IMR-90 (cell line): ENCODE results near the gene NCKAP5. TPM values are rescaled to one million over a fixed set of nuclear protein-coding genes. Genes with fewer than 3 reads are reported as not detected.

Source experiments
- ATAC-seq: fragments of 200-7000 bp; cut with Tn5 transposase; 2 replicates; pipeline ENCODE4 v1.9.1; 2020; ENCODE audit warnings: low read depth, mild to moderate bottlenecking, moderate library complexity
- BruUV-seq: library from RNA; stranded (reverse); fragments of 400-500 nt; replicated peaks from 2 replicates; lab custom pipeline; 2021; lab: Mats Ljungman, UMichigan
- CTCF ChIA-PET: fragments of 300-600 bp; formaldehyde crosslinking; extraction: SDS; loops from one replicate; lab custom pipeline; 2021; ENCODE audit warnings: antibody characterized with exemption; lab: Yijun Ruan, JAX
- POLR2A ChIA-PET: fragments of 300-600 bp; sonication (Branson Sonifier 250); formaldehyde crosslinking; loops from one replicate; lab custom pipeline; 2022; ENCODE audit warnings: antibody characterized with exemption; ENCODE audit not compliant: unreplicated experiment; lab: Charles Lee
- DNase-seq: peaks from one replicate; pipeline ENCODE4 v3.0.0; 2013
- H2AFZ ChIP-seq: replicated peaks from 2 replicates; pipeline ENCODE3; 2013; ENCODE audit warnings: low read length, mild to moderate bottlenecking; ENCODE audit not compliant: poor library complexity
- H2AK5ac ChIP-seq: 2 replicates; pipeline ENCODE4 v1.6.1; 2013; ENCODE audit warnings: low read depth, low read length, inconsistent platforms
- H2AK9ac ChIP-seq: replicated peaks from 2 replicates; pipeline ENCODE3; 2013; ENCODE audit warnings: mild to moderate bottlenecking, low read depth, low read length, moderate library complexity; ENCODE audit not compliant: poor library complexity
- H2BK120ac ChIP-seq: 2 replicates; pipeline ENCODE4 v1.6.1; 2013; ENCODE audit warnings: low read depth, low read length, inconsistent platforms
- H2BK15ac ChIP-seq: 3 replicates; pipeline ENCODE4 v1.6.1; 2013; ENCODE audit warnings: low read depth, low read length, inconsistent platforms
- H2BK20ac ChIP-seq: 2 replicates; pipeline ENCODE4 v1.6.1; 2013; ENCODE audit warnings: low read depth, mild to moderate bottlenecking, inconsistent platforms, low read length, moderate library complexity
- H2BK5ac ChIP-seq: 2 replicates; pipeline ENCODE4 v1.6.1; 2013; ENCODE audit warnings: mild to moderate bottlenecking, low read depth, low read length, inconsistent platforms; ENCODE audit not compliant: poor library complexity, severe bottlenecking
- H3K14ac ChIP-seq: replicated peaks from 2 replicates; pipeline ENCODE4 v1.6.1; 2013; ENCODE audit warnings: low read depth, low read length, inconsistent platforms
- H3K18ac ChIP-seq: 2 replicates; pipeline ENCODE4 v1.6.1; 2013; ENCODE audit warnings: low read depth, low read length, control low read depth
- H3K23ac ChIP-seq: 2 replicates; pipeline ENCODE4 v1.6.1; 2013; ENCODE audit warnings: low read depth, low read length, inconsistent platforms
- H3K27ac ChIP-seq: 2 replicates; pipeline ENCODE4 v1.5.1; 2013; ENCODE audit warnings: mild to moderate bottlenecking, control low read depth, low read length; ENCODE audit not compliant: insufficient read depth
- H3K27me3 ChIP-seq: 2 replicates; pipeline ENCODE4 v1.6.1; 2013; ENCODE audit warnings: low read length; ENCODE audit not compliant: control insufficient read depth, insufficient read depth
- H3K36me3 ChIP-seq: 2 replicates; pipeline ENCODE4 v1.6.1; 2013; ENCODE audit warnings: low read length, mixed read lengths; ENCODE audit not compliant: control insufficient read depth, insufficient read depth
- H3K4ac ChIP-seq: 2 replicates; pipeline ENCODE4 v1.6.1; 2013; ENCODE audit warnings: low read depth, low read length, inconsistent platforms
- H3K4me1 ChIP-seq: 2 replicates; pipeline ENCODE4 v1.6.1; 2013; ENCODE audit warnings: low read length, mixed read lengths; ENCODE audit not compliant: control insufficient read depth, insufficient read depth
- H3K4me2 ChIP-seq: 2 replicates; pipeline ENCODE4 v1.6.1; 2013; ENCODE audit warnings: low read depth, mild to moderate bottlenecking, control low read depth, low read length, moderate library complexity
- H3K4me3 ChIP-seq: 2 replicates; pipeline ENCODE4 v1.5.1; 2013; ENCODE audit warnings: low read depth, mild to moderate bottlenecking, control low read depth, low read length, moderate library complexity; ENCODE audit not compliant: insufficient read depth
- H3K56ac ChIP-seq: 2 replicates; pipeline ENCODE4 v1.6.1; 2013; ENCODE audit warnings: low read length, inconsistent platforms; ENCODE audit not compliant: insufficient read depth; ENCODE audit errors: extremely low read depth
- H3K79me1 ChIP-seq, 2 experiments: 2 replicates each; pipeline ENCODE4 v1.6.1; 2013; ENCODE audit warnings: low read length in 2 of 2, inconsistent platforms in 1 of 2, low read depth in 1 of 2
- H3K9ac ChIP-seq: 2 replicates; pipeline ENCODE4 v1.6.1; 2013; ENCODE audit warnings: low read depth, low read length, control low read depth
- H3K9me1 ChIP-seq: 2 replicates; pipeline ENCODE4 v1.6.1; 2013; ENCODE audit warnings: low read length, inconsistent platforms; ENCODE audit not compliant: insufficient read depth
- H3K9me3 ChIP-seq: 2 replicates; pipeline ENCODE4 v1.6.1; 2013; ENCODE audit warnings: low read length; ENCODE audit not compliant: control insufficient read depth, insufficient read depth
- H4K20me1 ChIP-seq: 2 replicates; pipeline ENCODE4 v1.6.1; 2013; ENCODE audit warnings: low read length, inconsistent platforms; ENCODE audit not compliant: insufficient read depth
- H4K5ac ChIP-seq: 2 replicates; pipeline ENCODE4 v1.6.1; 2013; ENCODE audit warnings: mild to moderate bottlenecking, low read depth, low read length, control low read depth
- H4K8ac ChIP-seq, 2 experiments: 2 replicates each; pipeline ENCODE4 v1.6.1; 2013; ENCODE audit warnings: low read depth in 2 of 2, low read length in 2 of 2, control low read depth in 1 of 2, inconsistent platforms in 1 of 2
- H4K91ac ChIP-seq: 2 replicates; pipeline ENCODE4 v1.6.1; 2013; ENCODE audit warnings: low read depth, low read length, inconsistent platforms; ENCODE audit not compliant: insufficient read depth
- FOS ChIP-seq: fragments of 150-350 bp; IDR thresholded peaks from 2 replicates; pipeline ENCODE4 v1.6.1; 2016; ENCODE audit warnings: low read depth, low read length
- NFE2L2 ChIP-seq: fragments of 150-350 bp; IDR thresholded peaks from 2 replicates; pipeline ENCODE4 v1.6.1; 2016; ENCODE audit warnings: low read depth, mild to moderate bottlenecking, low read length
- USF2 ChIP-seq: fragments of 150-350 bp; IDR thresholded peaks from 2 replicates; pipeline ENCODE4 v1.6.1; 2017; ENCODE audit warnings: mild to moderate bottlenecking, antibody characterized with exemption, low read length, low read depth
- WGBS, 2 experiments: methylation state at CpG; one replicate each; pipeline versions ENCODE4 v1.1.5 to v1.1.7; 2013; ENCODE audit warnings: missing lambda C conversion rate in 2 of 2; ENCODE audit not compliant: insufficient read length in 1 of 2; ENCODE audit errors: extremely low coverage in 2 of 2; 5-methylcytosine and 5-hydroxymethylcytosine counted together
- dilution Hi-C: fragments of 300-500 bp; cut with HindIII; formaldehyde crosslinking; loops from one replicate; pipeline ENCODE4 v1.14.3; 2018; ENCODE audit warnings: low sequenced_read_pairs; ENCODE audit not compliant: unreplicated experiment
- in situ Hi-C: fragments of 300-500 bp; cut with MboI; formaldehyde crosslinking; loops from 3 replicates; pipeline ENCODE4 v1.14.3; 2019; ENCODE audit warnings: low sequenced_read_pairs, inconsistent platforms, mixed read lengths
- intact Hi-C: fragments of 100-400 bp; cut with micrococcal nuclease; formaldehyde crosslinking; loops from 2 replicates; pipeline ENCODE4 v1.10.0; 2022
- polyA plus RNA-seq, 3 experiments: library from polyadenylated mRNA; depleted of rRNA; stranded (reverse); fragments of >200 nt; gene quantifications; 2 replicates each; pipeline ENCODE4 v1.2.3, GENCODE V29; 2012; ENCODE audit warnings: low replicate concordance in 1 of 3
- total RNA-seq: library from RNA; depleted of rRNA; stranded (reverse); fragments of >200 nt; gene quantifications from 2 replicates; pipeline ENCODE4 v1.2.3, GENCODE V29; 2012

NCKAP5 gene
- total and polyA plus RNA-seq, 2 of the 4 experiments (the other 2 are of a cell fraction): 2.7 to 3.9 TPM

GRCh38 chr2:133380991-133381390 lies 187.3 kb downstream of the NCKAP5 start:
- Histone ChIP-seq H3K56ac (no peak overlapping the region), H3K9me1 (peaks cover 14% of the 10 kb centered on the region), H3K9ac (no peak overlapping the region), H3K4me2 (no peak overlapping the region), H2BK20ac (peak overlapping the region; percentile 94), H4K8ac (peak overlapping the region in 1 of 2 experiments; percentile 78; a peak in 1 of 4 replicates), H2BK120ac (peak overlapping the region; percentile 76), H3K79me1 (peaks cover 0 to 11% of the 10 kb centered on the region in 2 experiments; a peak in 1 of 4 replicates), H2BK5ac (no peak overlapping the region), H3K14ac (peak overlapping the region; percentile 80; the same call in 1 of the 2 replicates), H4K20me1 (no peaks in the 10 kb centered on the region), H2AK5ac (peak overlapping the region; percentile 97; the same call in 1 of the 2 replicates), H4K5ac (no peak overlapping the region), H3K9me3 (no peaks in the 10 kb centered on the region), H3K27me3 (no peaks in the 10 kb centered on the region), H3K4ac (peak overlapping the region; percentile 83), H2AFZ (no peak overlapping the region), H2AK9ac (no peak overlapping the region), H3K4me3 (no peak overlapping the region), H3K4me1 (peaks cover 13% of the 10 kb centered on the region), H3K23ac (0 out of 2 replicates have a peak overlapping the region, but pooled peaks have one; percentile 16), H3K18ac (no peak overlapping the region), H3K27ac (no peak overlapping the region), H3K36me3 (no peaks in the 10 kb centered on the region), H2BK15ac (peak overlapping the region; percentile 89; the same call in 2 of the 3 replicates), H4K91ac (peak overlapping the region; percentile 77; the same call in 1 of the 2 replicates)
- ChIA-PET POLR2A (no interaction called here), CTCF (interaction anchor here (1.8 kb wide), 1 partner anchor 9 kb away, joined by 6 read pairs; no protein-coding TSS in a partner anchor)
- intact Hi-C loops: loop anchor here (1.0 kb wide), 1 partner anchor 82 kb away; no protein-coding TSS in a partner anchor
- in situ Hi-C loops: no loop called here
- no TSS peak for BruUV-seq
- ATAC-seq: no peak
- 92% methylated on average over 2 of the region's 3 CpGs; no CpG with 5 or more reads in 1 of the 2 experiments for WGBS, 2 experiments
- TF ChIP-seq FOS (no peak), NFE2L2 (no peak), USF2 (no peak)
- no peak for DNase-seq
- dilution Hi-C loops: no loop called here
